Gastroesophageal sphincter (tissue), 3 donors: ENCODE measurements around the gene S1PR1.

ENCODE experiments used
- CTCF ChIP-seq, 4 experiments: fragments of 200-600 bp in 2 of 4; fragments of 450-650 bp in 2 of 4; sonication (generic) in 1 of 4; IDR thresholded peaks; one replicate each; pipeline ENCODE4 v1.5.1; 2017 to 2019; ENCODE audit warnings: antibody characterized with exemption in 4 of 4, mild to moderate bottlenecking in 2 of 4, moderate library complexity in 2 of 4
- EP300 ChIP-seq: sonication (generic); formaldehyde crosslinking; IDR thresholded peaks from one replicate; pipeline ENCODE4 v1.6.1; 2017; ENCODE audit warnings: antibody characterized with exemption, mild to moderate bottlenecking
- POLR2A ChIP-seq, 2 donors: fragments of 450-650 bp; IDR thresholded peaks; one replicate each; pipeline ENCODE4 v1.6.1; 2017; ENCODE audit warnings: antibody characterized with exemption in 2 of 2, mild to moderate bottlenecking in 2 of 2, moderate library complexity in 1 of 2
- POLR2AphosphoS5 ChIP-seq: sonication (generic); formaldehyde crosslinking; IDR thresholded peaks from one replicate; pipeline ENCODE4 v1.6.1; 2017; ENCODE audit warnings: antibody characterized with exemption

- TF ChIP-seq CTCF (IDR thresholded peaks at IDR 0.05), result no peak
- TF ChIP-seq POLR2AphosphoS5, result no peak
- no peak for TF ChIP-seq POLR2A (IDR thresholded peaks at IDR 0.05)
- TF ChIP-seq EP300, result no peak
Observed at GRCh38 chr1:101227837-101228236, 9.0 kb upstream of the S1PR1 start.
